K562 (cell line): Measurements from ENCODE around the gene SPINK9. TPM values are rescaled to one million over a fixed set of nuclear protein-coding genes. Genes with fewer than 3 reads are reported as not detected.

Experiments
- ATAC-seq: fragments of 200-7000 bp; cut with Tn5 transposase; 3 replicates; pipeline ENCODE4 v1.9.1; 2020; ENCODE audit warnings: moderate library complexity
- BruUV-seq: library from RNA; stranded (reverse); fragments of 400-500 nt; replicated peaks from 2 replicates; lab custom pipeline; 2021; lab: Mats Ljungman, UMichigan
- CTCF ChIA-PET: fragments of 300-600 bp; formaldehyde crosslinking; extraction: SDS; loops from one replicate; lab custom pipeline; 2021; ENCODE audit warnings: low intra/inter-chr PET ratio; lab: Yijun Ruan, JAX
- POLR2A ChIA-PET: fragments of 300-600, 350-650 bp; sonication (Branson Sonifier 250); formaldehyde crosslinking; extraction: SDS; loops from one replicate; lab custom pipeline; 2021; ENCODE audit warnings: antibody characterized with exemption, inconsistent platforms; lab: Yijun Ruan, JAX
- DNase-seq, 4 experiments: peaks; one replicate each; pipeline versions ENCODE4 v3.0.0 to v3.0.0-alpha.2; 2011 to 2018; ENCODE audit warnings: low spot score in 3 of 4, mixed read lengths in 3 of 4; ENCODE audit errors: extremely low read depth in 1 of 4
- FAIRE-seq: peaks from 2 replicates; lab custom pipeline; 2011; peaks lifted over from hg19 to GRCh38; lab: Jason Lieb, UNC
- H2AFZ ChIP-seq: 2 replicates; pipeline ENCODE4 v1.6.0; 2011; ENCODE audit warnings: low read depth, low read length, control low read depth, inconsistent platforms
- H3K27ac ChIP-seq: fragments of 200-600 bp; 3 replicates; pipeline ENCODE4 v1.8.0; 2011; ENCODE audit warnings: low read depth, mild to moderate bottlenecking, control low read depth, inconsistent platforms, low read length, moderate library complexity, mixed read lengths; ENCODE audit errors: extremely low read depth
- H3K27me3 ChIP-seq, 2 experiments: fragments of 300-600 bp in 1 of 2; 2 replicates in 1 of 2; 3 replicates in 1 of 2; pipeline versions ENCODE4 v1.6.0 to v1.8.0; 2011; ENCODE audit warnings: inconsistent platforms in 2 of 2, low read length in 2 of 2, mild to moderate bottlenecking in 1 of 2, mixed read lengths in 1 of 2, moderate library complexity in 1 of 2; ENCODE audit not compliant: control insufficient read depth in 2 of 2, insufficient read depth in 2 of 2
- H3K36me3 ChIP-seq: fragments of 300-600 bp; 3 replicates; pipeline ENCODE4 v1.8.0; 2011; ENCODE audit warnings: mild to moderate bottlenecking, low read length, inconsistent platforms; ENCODE audit not compliant: control insufficient read depth, insufficient read depth
- H3K4me1 ChIP-seq, 2 experiments: fragments of 200-600 bp in 1 of 2; replicated peaks in 1 of 2; 2 replicates in 1 of 2; 3 replicates in 1 of 2; pipeline versions ENCODE4 v1.5.1 to v1.8.0; 2011; ENCODE audit warnings: inconsistent platforms in 2 of 2, low read length in 2 of 2, mild to moderate bottlenecking in 1 of 2, mixed read lengths in 1 of 2, moderate library complexity in 1 of 2; ENCODE audit not compliant: control insufficient read depth in 2 of 2, insufficient read depth in 2 of 2
- H3K4me2 ChIP-seq: 2 replicates; pipeline ENCODE4 v1.6.1; 2011; ENCODE audit warnings: low read length, control low read depth, inconsistent platforms, mixed read lengths; ENCODE audit not compliant: insufficient read depth
- H3K4me3 ChIP-seq: fragments of 200-600 bp; sonication (generic), shearing (Covaris generic); 2 replicates; pipeline ENCODE4 v1.5.1; 2016; ENCODE audit warnings: control low read depth, inconsistent platforms
- H3K79me2 ChIP-seq: fragments of 200-600 bp; 3 replicates; pipeline ENCODE4 v1.8.0; 2011; ENCODE audit warnings: low read length, inconsistent platforms; ENCODE audit not compliant: control insufficient read depth, insufficient read depth
- H3K9ac ChIP-seq, 2 experiments: 2 replicates each; pipeline versions ENCODE4 v1.6.0 to v1.6.1; 2011; ENCODE audit warnings: low read depth in 2 of 2, low read length in 2 of 2, control low read depth in 1 of 2, inconsistent platforms in 1 of 2, mild to moderate bottlenecking in 1 of 2, mixed read lengths in 1 of 2; ENCODE audit not compliant: insufficient read depth in 1 of 2
- H3K9me1 ChIP-seq: one replicate; pipeline ENCODE4 v1.6.0; 2011; ENCODE audit warnings: inconsistent platforms, mild to moderate bottlenecking, low read length, moderate library complexity; ENCODE audit not compliant: control insufficient read depth, insufficient read depth
- H3K9me3 ChIP-seq: replicated peaks from 2 replicates; pipeline ENCODE4 v1.5.1; 2011; ENCODE audit warnings: low read depth, low read length, inconsistent platforms; ENCODE audit not compliant: control insufficient read depth, insufficient read depth
- H4K20me1 ChIP-seq: replicated peaks from 2 replicates; pipeline ENCODE4 v1.6.1; 2011; ENCODE audit warnings: low read length, inconsistent platforms, mixed read lengths; ENCODE audit not compliant: control insufficient read depth, insufficient read depth
- CUX1 ChIP-seq: fragments of 200-800 bp; sonication (Bioruptor generic); IDR thresholded peaks from 2 replicates; pipeline ENCODE4 v1.6.1; 2016; ENCODE audit warnings: missing genetic modification characterization, missing compliant biosample characterization
- FOXJ2 ChIP-seq: fragments of 200-800 bp; sonication (Bioruptor generic); IDR thresholded peaks from 2 replicates; pipeline ENCODE4 v1.6.1; 2016; ENCODE audit warnings: missing genetic modification characterization, missing compliant biosample characterization
- IRF1 ChIP-seq: sonication (generic); formaldehyde crosslinking; IDR thresholded peaks from 2 replicates; pipeline ENCODE4 v1.8.0; 2022; ENCODE audit warnings: missing genetic modification reagents, mild to moderate bottlenecking, borderline replicate concordance
- NEUROD1 ChIP-seq: fragments of 150-350 bp; IDR thresholded peaks from 2 replicates; pipeline ENCODE4 v1.6.1; 2014; ENCODE audit warnings: borderline replicate concordance, low read length, low read depth; ENCODE audit not compliant: partially characterized antibody
- RBM25 ChIP-seq: fragments of 200-400 bp; formaldehyde crosslinking; IDR thresholded peaks from 2 replicates; pipeline ENCODE4 v1.6.1; 2018; ENCODE audit warnings: low read length, low read depth, moderate library complexity; ENCODE audit not compliant: severe bottlenecking
- ZNF133 ChIP-seq: fragments of 250-450 bp; sonication (Bioruptor Pico); IDR thresholded peaks from 2 replicates; pipeline ENCODE4 v1.4.0; 2020; ENCODE audit warnings: mild to moderate bottlenecking
- ZNF184 ChIP-seq: sonication (generic); formaldehyde crosslinking; IDR thresholded peaks from 2 replicates; pipeline ENCODE4 v1.5.0; 2020; ENCODE audit warnings: missing genetic modification reagents
- ZNF77 ChIP-seq: fragments of 250-450 bp; sonication (Bioruptor Pico); IDR thresholded peaks from 2 replicates; pipeline ENCODE4 v1.5.0; 2020
- in situ Hi-C: fragments of 300-500 bp; cut with MboI; formaldehyde crosslinking; loops from 4 replicates; pipeline ENCODE4 v1.15.0; 2018; ENCODE audit warnings: inconsistent platforms, mixed read lengths
- intact Hi-C: fragments of 100-400 bp; cut with micrococcal nuclease; formaldehyde crosslinking; loops from 2 replicates; pipeline ENCODE4 v1.14.2; 2022
- polyA plus RNA-seq, 8 experiments: library from polyadenylated mRNA; depleted of rRNA in 4 of 8; stranded (reverse) in 5 of 8; unstranded in 3 of 8; fragments of >200 nt; fragmentation: Nextera tagmentation in 2 of 8; fragmentation: Illumina TruSeq in 1 of 8; extraction: Ambion mirVana in 2 of 8; extraction: Trizol in 1 of 8; gene quantifications; 2 replicates each; pipeline versions ENCODE4 v1.2.1 to v1.2.3, GENCODE V29; 2011 to 2014; ENCODE audit warnings: inconsistent platforms in 1 of 8, missing spikeins in 1 of 8
- total RNA-seq, 7 experiments: library from RNA; depleted of rRNA in 6 of 7; stranded (reverse); fragments of >200 nt in 6 of 7; fragmentation: Illumina TruSeq in 2 of 7; extraction: Trizol in 2 of 7; gene quantifications; 2 replicates each; pipeline versions ENCODE4 v1.2.1 to v1.2.3, GENCODE V29; 2011 to 2021; ENCODE audit warnings: low replicate concordance in 1 of 7

SPINK9 gene
- total and polyA plus RNA-seq, 9 of the 15 experiments (the other 6 are each of a cell fraction or from before 2014, with no cell fraction given): not detected

GRCh38 chr5:148368299-148368698 is 32.9 kb downstream of the SPINK9 start:
- H2AFZ ChIP-seq: no peak overlapping the region
- ATAC-seq (no peak), DNase-seq (no peak), FAIRE-seq (no peak)
- intact Hi-C loops (no loop called here), in situ Hi-C loops (no loop called here)
- no peak overlapping the region for H3K27ac ChIP-seq
- H3K27me3 ChIP-seq: no peaks in the 10 kb centered on the region
- no peaks in the 10 kb centered on the region for H3K9me3 ChIP-seq
- no peaks in the 10 kb centered on the region for H3K9me1 ChIP-seq
- no peak overlapping the region for H3K4me2 ChIP-seq
- BruUV-seq: no TSS peak
- no peak overlapping the region for H3K4me3 ChIP-seq
- no peaks in the 10 kb centered on the region for H3K4me1 ChIP-seq
- H4K20me1 ChIP-seq: no peaks in the 10 kb centered on the region
- TF ChIP-seq CUX1 (CRISPR knock-in tag): no peak
- no peak for TF ChIP-seq FOXJ2 (tag)
- TF ChIP-seq ZNF133 (CRISPR knock-in tag): no peak
- TF ChIP-seq ZNF184 (CRISPR knock-in tag): 0 out of 2 replicates have a peak, but pooled peaks have one; percentile 19
- peak; percentile 59 for TF ChIP-seq RBM25
- TF ChIP-seq NEUROD1: no peak
- no peak for TF ChIP-seq ZNF77
- TF ChIP-seq IRF1 (CRISPR knock-in tag): no peak
- H3K9ac ChIP-seq: no peak overlapping the region
- no peaks in the 10 kb centered on the region for H3K36me3 ChIP-seq
- CTCF ChIA-PET: no interaction called here
- POLR2A ChIA-PET: no interaction called here
- no peaks in the 10 kb centered on the region for H3K79me2 ChIP-seq
